Mucosa of stomach (tissue), 1 donor: ENCODE data around the gene FBXO10.

Source experiments
- H3K27me3 ChIP-seq: one replicate; pipeline ENCODE4 v1.7.0; 2013; ENCODE audit warnings: mild to moderate bottlenecking, low read length; ENCODE audit not compliant: control insufficient read depth, insufficient read depth
- H3K36me3 ChIP-seq: one replicate; pipeline ENCODE4 v1.7.0; 2013; ENCODE audit warnings: low read length; ENCODE audit not compliant: control insufficient read depth, insufficient read depth
- H3K4me1 ChIP-seq: one replicate; pipeline ENCODE4 v1.7.0; 2013; ENCODE audit warnings: mild to moderate bottlenecking, low read length; ENCODE audit not compliant: control insufficient read depth, insufficient read depth
- H3K4me3 ChIP-seq: one replicate; pipeline ENCODE4 v1.7.0; 2013; ENCODE audit warnings: low read length
- H3K9ac ChIP-seq: one replicate; pipeline ENCODE4 v1.7.0; 2013; ENCODE audit warnings: mild to moderate bottlenecking, low read length, moderate library complexity
- H3K9me3 ChIP-seq: one replicate; pipeline ENCODE4 v1.7.0; 2013; ENCODE audit warnings: mild to moderate bottlenecking, low read length, moderate library complexity; ENCODE audit not compliant: control insufficient read depth
- donor health status: Pancreatic carcinoma.

Gene FBXO10

DNA sequence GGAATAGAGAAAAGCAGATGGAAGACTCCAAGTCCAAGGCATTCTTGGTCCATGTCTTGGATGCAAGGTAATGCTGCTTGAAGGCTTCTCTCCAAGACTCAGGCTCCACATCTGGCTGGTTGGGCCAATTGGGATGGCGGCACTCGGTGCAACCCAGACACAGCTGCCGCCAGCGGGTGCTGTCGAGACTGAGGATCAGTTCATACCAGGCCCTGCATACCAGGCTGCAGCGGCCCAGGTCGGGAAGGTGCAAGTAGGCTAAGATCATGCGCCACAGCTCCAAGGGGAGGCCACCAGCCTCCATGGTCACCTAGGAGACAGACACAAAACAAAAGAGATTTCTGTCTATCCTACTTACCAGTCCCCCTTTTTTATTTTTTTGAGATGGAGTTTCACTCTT is 34.7 kb downstream of the FBXO10 start:
- H3K4me1 ChIP-seq = peaks cover 11% of the 10 kb centered on the region

DNA sequence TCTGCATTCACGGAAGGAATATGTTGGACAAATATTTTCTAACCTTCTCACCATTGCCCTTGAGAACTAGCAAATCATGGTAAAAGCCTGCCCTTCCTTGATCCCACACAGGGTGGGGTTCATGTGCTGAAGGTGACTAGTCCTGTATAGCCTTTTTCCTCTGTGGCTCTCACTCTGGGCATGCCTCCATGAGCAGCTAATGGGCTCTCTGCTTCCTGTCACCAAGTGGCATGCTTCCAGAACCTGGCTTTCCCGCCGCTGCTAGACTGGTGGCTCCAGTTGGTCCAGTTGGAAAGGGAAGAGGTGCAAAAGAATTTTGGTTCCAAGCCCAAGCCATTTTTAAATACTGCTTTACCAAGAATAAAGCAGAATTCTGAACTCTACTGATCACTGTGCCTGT is 35.5 kb downstream of the FBXO10 start:
- Histone ChIP-seq H3K9me3 (no peaks in the 10 kb centered on the region), H3K27me3 (no peaks in the 10 kb centered on the region), H3K4me3 (no peak overlapping the region), H3K36me3 (no peaks in the 10 kb centered on the region), H3K9ac (no peak overlapping the region), H3K4me1 (peaks cover 11% of the 10 kb centered on the region)

More for the DNA sequence above, 34.7 kb downstream of the FBXO10 start:
- Histone ChIP-seq H3K4me3 (no peak overlapping the region), H3K36me3 (no peaks in the 10 kb centered on the region), H3K9ac (no peak overlapping the region), H3K27me3 (no peaks in the 10 kb centered on the region), H3K9me3 (no peaks in the 10 kb centered on the region)

DNA sequence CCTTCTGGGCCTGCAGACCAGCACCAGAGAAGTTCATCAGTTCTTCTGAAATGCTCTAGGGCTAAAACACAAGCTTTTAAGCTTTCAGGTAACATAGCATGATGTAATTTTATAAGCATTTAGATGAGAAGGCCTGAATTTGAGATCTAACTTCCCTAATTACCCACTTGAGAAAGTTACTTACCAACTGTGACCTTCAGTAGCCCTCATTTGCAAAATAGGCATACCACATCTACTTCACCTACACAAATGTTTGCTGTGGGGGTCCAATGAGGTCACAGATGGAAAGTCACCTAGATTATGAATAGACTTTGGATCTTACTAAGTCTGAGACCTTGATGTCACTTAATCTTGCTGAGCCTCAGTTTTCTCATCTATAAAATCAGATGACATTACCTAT is 36.5 kb downstream of the FBXO10 start:
- Histone ChIP-seq H3K27me3 (no peaks in the 10 kb centered on the region), H3K4me1 (peaks cover 11% of the 10 kb centered on the region), H3K36me3 (no peaks in the 10 kb centered on the region), H3K4me3 (no peak overlapping the region), H3K9ac (no peak overlapping the region), H3K9me3 (no peaks in the 10 kb centered on the region)

DNA sequence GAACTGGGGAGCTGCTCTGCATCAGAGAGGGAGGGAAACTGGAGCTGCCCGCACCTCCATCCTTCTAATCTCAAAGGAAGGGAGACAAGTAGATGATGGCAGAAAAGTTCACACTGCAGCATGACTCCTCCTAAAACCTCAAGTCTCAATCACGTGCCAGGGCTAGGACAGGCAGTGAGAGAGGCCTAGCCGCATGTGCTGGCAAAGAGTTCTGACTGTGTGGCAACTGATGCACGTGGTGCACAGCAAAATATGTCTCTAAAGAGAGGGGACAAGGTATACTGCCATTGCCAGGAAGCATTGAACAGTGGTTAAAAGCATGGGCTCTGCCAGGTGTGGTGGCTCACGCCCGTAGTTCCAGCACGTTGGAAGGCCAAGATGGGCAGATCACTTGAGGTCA is 38.1 kb downstream of the FBXO10 start:
- Histone ChIP-seq H3K27me3 (no peaks in the 10 kb centered on the region), H3K4me1 (peaks cover 11% of the 10 kb centered on the region), H3K9ac (no peak overlapping the region), H3K36me3 (no peaks in the 10 kb centered on the region), H3K9me3 (no peaks in the 10 kb centered on the region), H3K4me3 (no peak overlapping the region)

DNA sequence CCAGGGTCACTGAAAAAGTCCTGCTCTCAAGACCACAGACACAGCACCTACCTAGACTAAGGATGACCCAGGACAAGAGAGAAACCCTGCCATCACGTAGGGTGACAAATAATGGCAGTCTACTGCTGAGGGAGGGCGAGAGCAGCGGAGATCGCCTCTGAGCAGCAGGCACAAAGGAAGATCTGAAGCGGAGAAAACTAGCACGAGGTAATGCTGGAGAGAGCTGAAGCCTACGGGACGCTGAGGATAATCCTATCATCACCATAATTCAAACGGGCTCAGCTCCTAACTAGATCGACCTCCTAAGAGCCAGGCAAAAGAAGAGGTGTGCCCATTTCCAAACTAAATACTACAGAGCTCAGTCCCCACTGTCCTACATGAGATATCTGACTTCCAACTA is 41.3 kb downstream of the FBXO10 start:
- Histone ChIP-seq H3K4me3 (no peak overlapping the region), H3K27me3 (no peaks in the 10 kb centered on the region), H3K36me3 (no peaks in the 10 kb centered on the region), H3K9me3 (no peaks in the 10 kb centered on the region), H3K9ac (no peak overlapping the region), H3K4me1 (no peaks in the 10 kb centered on the region)

DNA sequence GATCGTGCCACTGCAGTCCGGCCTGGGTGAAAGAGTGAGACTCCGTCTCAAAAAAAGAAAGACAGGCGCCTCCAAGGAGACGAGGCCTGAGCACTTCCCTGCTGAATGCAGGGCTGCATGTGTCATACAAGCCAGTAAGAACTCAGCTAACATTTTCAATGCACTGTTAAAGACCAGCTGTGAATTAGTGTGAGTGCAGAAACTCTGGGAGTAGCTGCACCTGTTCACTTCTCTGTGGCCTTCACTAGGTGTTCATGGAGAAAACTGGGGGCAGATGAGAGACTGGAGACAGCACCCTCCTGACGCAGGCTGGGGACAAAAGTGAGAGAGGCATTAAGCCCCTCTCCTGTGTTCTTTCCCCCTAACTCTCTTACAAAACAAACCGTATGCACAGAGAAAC is 41.8 kb downstream of the FBXO10 start:
- H3K4me1 ChIP-seq = no peaks in the 10 kb centered on the region

DNA sequence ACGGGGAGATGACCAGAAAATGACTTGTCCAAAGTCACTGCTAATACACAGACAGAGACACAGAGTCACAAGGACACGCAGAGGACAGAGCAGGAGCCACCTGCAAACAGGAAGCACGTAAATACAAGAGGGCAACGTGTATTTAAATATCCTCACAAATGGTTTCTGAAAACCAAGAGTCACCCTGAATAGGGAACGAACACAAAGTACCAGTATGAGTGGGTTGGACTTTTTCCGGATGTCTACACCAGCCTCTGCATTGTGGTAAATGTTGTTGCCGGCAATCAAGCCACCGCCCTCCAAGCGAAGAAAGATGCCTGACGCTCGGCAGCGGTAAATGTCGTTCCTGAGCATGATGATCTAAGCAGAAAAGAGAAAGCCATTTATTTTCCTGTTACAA is 44.5 kb downstream of the FBXO10 start:
- Histone ChIP-seq H3K4me1 (no peaks in the 10 kb centered on the region), H3K36me3 (no peaks in the 10 kb centered on the region), H3K9ac (no peak overlapping the region), H3K9me3 (no peaks in the 10 kb centered on the region), H3K27me3 (no peaks in the 10 kb centered on the region), H3K4me3 (no peak overlapping the region)

More for the DNA sequence above, 41.8 kb downstream of the FBXO10 start:
- no peak overlapping the region for H3K9ac ChIP-seq
- H3K36me3 ChIP-seq = no peaks in the 10 kb centered on the region
- no peaks in the 10 kb centered on the region for H3K9me3 ChIP-seq
- H3K27me3 ChIP-seq = no peaks in the 10 kb centered on the region
- no peak overlapping the region for H3K4me3 ChIP-seq

DNA sequence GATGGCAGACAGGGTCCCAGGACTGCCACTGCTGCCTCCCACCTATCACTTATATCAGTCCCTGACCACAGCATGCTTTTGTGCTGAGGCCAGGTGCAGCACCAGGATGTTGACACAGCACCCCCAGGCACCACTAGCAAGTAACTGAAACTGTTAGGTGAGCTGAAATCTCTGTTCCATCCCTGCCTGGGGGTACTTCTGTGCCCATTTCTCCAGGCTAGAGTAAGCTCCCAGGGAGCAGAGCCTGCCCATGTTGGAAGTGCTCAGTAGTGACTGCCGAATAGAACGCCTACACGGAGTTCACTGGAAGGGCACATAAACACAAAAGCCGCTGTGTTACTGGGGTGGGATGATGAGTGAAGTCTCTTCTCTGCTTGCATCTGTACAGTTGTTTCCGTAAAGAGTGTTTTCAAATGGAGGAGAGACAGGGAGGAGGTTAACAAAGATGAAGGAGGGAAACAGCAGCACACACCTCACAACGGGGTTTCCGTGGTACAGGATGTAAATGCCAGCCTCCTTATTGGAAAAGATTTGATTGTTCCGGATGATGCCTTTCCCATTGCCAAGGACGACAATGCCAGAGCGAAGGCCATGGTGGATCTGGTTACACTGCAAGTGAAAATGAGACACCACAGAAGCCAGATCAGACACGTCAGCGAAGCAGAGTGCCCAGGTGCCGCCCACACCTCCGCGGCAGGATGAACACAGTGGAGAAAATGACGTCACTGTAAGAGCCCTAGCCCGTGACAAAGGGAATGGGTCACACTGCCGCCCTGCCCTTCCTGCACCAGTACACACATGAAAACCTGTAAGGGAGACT is 47.3 kb downstream of the FBXO10 start:
- H3K9ac ChIP-seq = no peak overlapping the region
- H3K27me3 ChIP-seq = no peaks in the 10 kb centered on the region
- H3K9me3 ChIP-seq = no peaks in the 10 kb centered on the region
- no peaks in the 10 kb centered on the region for H3K36me3 ChIP-seq
- H3K4me3 ChIP-seq = no peak overlapping the region
- H3K4me1 ChIP-seq = no peaks in the 10 kb centered on the region

DNA sequence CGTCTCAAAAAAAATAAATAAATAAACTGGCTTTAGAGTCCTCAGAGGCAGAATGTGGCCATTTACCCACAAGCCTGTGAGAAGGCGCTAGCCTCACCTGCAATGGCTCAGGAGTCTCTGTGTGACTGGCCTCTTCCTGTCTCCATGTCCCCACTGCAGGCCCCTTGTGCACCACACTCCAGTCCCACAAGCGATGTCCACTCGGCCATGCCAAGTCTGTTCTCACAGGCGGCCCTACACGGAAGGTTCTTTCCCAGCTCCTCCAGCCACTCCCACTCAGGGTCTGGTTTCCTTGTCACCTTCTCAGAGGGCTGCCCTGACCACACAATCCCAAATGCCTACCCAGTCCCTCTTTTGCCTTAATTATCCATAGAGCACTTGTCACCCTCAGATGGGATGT is 52.3 kb downstream of the FBXO10 start:
- no peak overlapping the region for H3K4me3 ChIP-seq
- H3K36me3 ChIP-seq = no peaks in the 10 kb centered on the region
- no peaks in the 10 kb centered on the region for H3K9me3 ChIP-seq
- no peaks in the 10 kb centered on the region for H3K4me1 ChIP-seq
- no peak overlapping the region for H3K9ac ChIP-seq
- H3K27me3 ChIP-seq = no peaks in the 10 kb centered on the region

DNA sequence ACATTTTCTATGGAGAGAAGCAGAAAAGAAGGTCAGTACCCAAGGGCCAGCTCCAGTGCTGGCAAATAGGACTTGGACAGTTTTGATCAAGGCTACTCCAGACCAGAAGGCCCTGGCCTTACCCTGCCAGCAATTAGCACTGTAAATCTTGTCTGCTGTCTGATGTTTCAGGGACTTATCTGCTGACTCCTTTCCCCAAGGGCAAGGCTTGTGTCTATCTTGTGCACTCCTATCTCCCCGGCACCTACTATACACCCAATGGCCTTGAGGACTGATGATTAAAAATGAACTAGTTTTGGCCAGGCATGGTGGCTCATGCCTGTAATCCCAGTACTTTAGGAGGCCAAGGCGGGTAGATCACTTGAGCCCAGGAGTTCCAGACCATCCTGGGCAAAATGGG is 53.2 kb downstream of the FBXO10 start:
- H3K4me3 ChIP-seq = no peak overlapping the region
- no peaks in the 10 kb centered on the region for H3K4me1 ChIP-seq
- no peaks in the 10 kb centered on the region for H3K27me3 ChIP-seq
- H3K9ac ChIP-seq = no peak overlapping the region
- H3K9me3 ChIP-seq = no peaks in the 10 kb centered on the region
- no peaks in the 10 kb centered on the region for H3K36me3 ChIP-seq

DNA sequence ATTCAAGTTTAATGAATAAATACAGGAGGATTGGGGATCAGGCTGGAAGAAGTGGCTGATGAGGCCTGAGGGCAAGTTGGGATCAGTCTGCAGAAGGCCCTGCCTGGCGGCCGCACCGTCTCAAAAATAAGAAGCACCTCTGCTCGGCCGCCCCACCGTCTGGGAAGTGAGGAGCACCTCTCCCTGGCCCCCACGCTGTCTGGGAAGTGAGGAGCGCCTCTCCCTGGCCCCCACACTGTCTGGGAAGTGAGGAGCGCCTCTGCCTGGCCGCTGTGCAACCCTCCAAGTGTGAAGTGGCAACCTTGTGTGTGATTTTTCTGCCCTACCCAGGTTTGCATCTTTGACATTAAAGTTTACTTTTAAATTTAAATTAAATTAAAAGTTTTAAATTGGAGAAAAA is 55.1 kb downstream of the FBXO10 start:
- no peaks in the 10 kb centered on the region for H3K36me3 ChIP-seq
- H3K27me3 ChIP-seq = no peaks in the 10 kb centered on the region
- H3K4me3 ChIP-seq = no peak overlapping the region
- no peaks in the 10 kb centered on the region for H3K9me3 ChIP-seq
- no peaks in the 10 kb centered on the region for H3K4me1 ChIP-seq
- H3K9ac ChIP-seq = no peak overlapping the region

DNA sequence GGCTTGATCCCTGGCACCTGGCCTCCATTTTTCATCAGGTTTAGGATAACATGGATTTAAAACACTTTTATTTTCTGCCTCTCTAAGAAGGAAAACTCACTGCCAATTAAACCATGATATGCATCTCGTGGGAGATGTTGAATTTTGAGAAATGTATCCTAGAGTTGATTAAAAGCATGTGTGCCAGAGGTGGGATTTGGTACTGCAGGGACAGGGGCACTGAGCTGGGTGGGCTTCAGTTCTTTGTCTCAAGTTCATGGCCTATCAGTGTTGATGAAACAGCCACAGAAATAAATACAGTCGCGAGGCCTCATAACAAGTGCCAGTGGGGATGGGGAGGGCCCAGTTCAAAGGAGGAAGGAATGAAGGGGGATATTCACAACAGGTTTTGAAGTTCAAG is 55.5 kb downstream of the FBXO10 start:
- Histone ChIP-seq H3K27me3 (no peaks in the 10 kb centered on the region), H3K4me1 (no peaks in the 10 kb centered on the region), H3K9me3 (no peaks in the 10 kb centered on the region), H3K36me3 (no peaks in the 10 kb centered on the region), H3K9ac (no peak overlapping the region), H3K4me3 (no peak overlapping the region)

DNA sequence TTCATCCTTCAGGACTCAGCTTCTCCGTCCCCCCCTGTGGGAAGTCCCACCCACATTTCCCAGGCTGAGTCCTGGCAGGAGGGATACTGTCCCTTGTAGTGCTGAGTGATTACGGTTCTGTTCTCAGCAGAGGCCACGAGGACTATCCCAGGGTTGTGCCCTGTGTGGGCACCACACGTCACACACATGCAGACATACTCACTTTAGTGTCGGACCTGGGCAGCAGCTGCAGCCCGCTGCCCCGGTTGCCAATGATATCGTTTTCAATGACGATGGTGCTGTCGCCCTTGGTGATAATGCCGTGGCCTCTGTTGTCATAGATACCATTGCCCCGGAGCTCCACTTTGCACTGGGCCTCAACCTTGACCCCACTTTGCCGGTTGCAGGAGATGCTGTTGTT is 58.3 kb downstream of the FBXO10 start:
- Histone ChIP-seq H3K9me3 (no peaks in the 10 kb centered on the region), H3K27me3 (no peaks in the 10 kb centered on the region), H3K4me3 (no peak overlapping the region), H3K9ac (no peak overlapping the region), H3K4me1 (no peaks in the 10 kb centered on the region), H3K36me3 (no peaks in the 10 kb centered on the region)
